DOHH2 (cell line): ENCODE data around the gene ZNHIT6.

Experiments
- CTCF ChIP-seq: fragments of 200-600 bp; sonication (generic); IDR thresholded peaks from one replicate; pipeline ENCODE4 v1.5.1; 2014; ENCODE audit warnings: antibody characterized with exemption, mild to moderate bottlenecking, low read depth, low read length; ENCODE audit not compliant: poor library complexity, severe bottlenecking
- EZH2phosphoT487 ChIP-seq: fragments of 200-600 bp; sonication (generic); IDR thresholded peaks from 2 replicates; pipeline ENCODE4 v1.6.1; 2017; ENCODE audit warnings: borderline replicate concordance, mild to moderate bottlenecking, antibody characterized with exemption, low read length, moderate library complexity, mixed read lengths

- no peak for TF ChIP-seq EZH2phosphoT487
- no peak for TF ChIP-seq CTCF
Measured at GRCh38 chr1:85650645-85651044, 57.6 kb downstream of the ZNHIT6 start.
